VCaP (cell line): ENCODE measurements around the gene RABL6.

ENCODE experiments used
- H3K27ac ChIP-seq: fragments of 450-650 bp; 2 replicates; pipeline ENCODE4 v1.5.1; 2017
- TF ChIP-seq, protein P1 (sequence below): fragments of 450-650 bp; conservative IDR thresholded peaks from 2 replicates; pipeline ENCODE4 v1.5.1; 2017; ENCODE audit warnings: mild to moderate bottlenecking, moderate library complexity

RABL6 gene

DNA sequence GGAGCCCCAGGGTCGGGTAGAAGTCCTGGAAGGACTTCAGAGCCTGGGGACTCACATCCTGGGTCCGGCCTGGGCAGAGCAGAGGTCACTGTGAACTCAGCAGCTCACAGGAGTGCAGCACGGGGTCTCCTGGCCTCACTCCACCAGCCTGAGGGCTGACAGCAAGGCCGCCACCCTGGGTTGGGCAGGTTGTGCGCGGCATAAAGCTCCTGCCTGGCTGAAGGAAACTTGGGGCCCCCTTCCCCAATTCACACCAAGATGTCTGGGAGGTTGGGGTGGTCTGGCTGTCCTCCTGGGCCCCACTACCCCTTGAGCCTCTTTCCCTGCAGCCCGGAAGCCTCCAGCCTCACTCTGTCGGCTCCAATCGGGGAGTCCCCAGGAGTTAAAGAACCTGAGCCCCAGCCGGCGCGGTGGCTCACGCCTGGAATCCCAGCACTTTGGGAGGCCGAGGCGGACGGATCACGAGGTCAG lies 45.5 kb upstream of the RABL6 start:
- TF ChIP-seq, protein P1, sequence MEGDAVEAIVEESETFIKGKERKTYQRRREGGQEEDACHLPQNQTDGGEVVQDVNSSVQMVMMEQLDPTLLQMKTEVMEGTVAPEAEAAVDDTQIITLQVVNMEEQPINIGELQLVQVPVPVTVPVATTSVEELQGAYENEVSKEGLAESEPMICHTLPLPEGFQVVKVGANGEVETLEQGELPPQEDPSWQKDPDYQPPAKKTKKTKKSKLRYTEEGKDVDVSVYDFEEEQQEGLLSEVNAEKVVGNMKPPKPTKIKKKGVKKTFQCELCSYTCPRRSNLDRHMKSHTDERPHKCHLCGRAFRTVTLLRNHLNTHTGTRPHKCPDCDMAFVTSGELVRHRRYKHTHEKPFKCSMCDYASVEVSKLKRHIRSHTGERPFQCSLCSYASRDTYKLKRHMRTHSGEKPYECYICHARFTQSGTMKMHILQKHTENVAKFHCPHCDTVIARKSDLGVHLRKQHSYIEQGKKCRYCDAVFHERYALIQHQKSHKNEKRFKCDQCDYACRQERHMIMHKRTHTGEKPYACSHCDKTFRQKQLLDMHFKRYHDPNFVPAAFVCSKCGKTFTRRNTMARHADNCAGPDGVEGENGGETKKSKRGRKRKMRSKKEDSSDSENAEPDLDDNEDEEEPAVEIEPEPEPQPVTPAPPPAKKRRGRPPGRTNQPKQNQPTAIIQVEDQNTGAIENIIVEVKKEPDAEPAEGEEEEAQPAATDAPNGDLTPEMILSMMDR = no peak
- no peak overlapping the region for H3K27ac ChIP-seq

DNA sequence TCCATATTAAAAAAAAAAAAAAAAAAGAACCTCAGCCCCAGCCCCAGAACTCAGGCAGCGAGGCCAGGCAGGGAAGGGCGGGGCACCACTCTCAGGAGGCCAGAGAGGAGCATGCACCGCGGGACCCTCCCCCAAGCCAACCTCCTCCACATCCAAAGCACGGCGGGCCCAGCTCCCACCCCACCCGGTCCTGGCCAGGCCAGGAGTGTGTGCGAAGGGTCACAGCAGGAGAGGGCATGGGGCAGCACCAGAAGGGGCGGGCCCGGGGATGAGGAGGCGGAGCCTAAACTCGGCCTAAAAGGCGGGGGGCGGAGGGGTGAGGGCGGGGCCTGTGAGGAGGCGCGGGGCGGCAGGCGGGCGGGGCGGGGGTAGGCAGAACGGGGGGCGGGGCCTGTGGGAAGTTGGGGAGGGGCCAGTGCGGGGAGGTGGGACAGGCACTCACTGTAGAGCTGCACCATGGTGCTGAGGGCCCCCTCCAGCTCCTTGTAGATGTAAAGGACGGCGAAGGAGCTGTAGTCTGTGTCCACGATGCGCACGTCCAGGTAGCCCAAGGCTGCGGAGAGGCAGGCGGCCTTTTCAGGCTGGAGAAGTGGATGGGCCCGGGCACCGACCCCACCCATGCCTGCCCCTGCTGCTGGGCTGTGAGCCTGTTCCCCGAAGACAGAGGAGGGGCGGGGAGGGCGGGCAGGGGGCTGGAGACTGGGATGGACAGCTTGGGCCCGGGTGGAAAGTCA lies 44.7 kb upstream of the RABL6 start:
- H3K27ac ChIP-seq = no peak overlapping the region; the same call in 1 of the 2 replicates
- TF ChIP-seq, protein P1 = no peak

DNA sequence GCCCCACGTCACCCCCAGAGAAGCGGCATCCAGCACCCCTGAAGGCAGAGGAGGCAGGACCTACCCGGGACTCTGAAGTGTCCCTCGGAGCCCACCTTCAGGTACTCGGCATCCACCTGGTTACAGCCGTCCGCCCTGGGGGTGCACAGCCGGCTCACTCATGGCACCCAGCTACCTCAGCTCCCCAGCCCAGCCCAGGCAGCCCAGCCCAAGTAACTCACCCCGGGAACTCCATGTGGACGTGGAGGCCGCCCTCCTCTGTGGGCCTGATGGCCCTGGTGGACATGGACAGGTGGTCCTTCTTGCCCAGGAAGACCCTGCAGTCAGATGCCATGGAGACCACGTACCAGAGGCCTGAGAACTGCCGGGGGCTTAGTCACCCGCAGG lies 44.1 kb upstream of the RABL6 start:
- TF ChIP-seq, protein P1 = no peak
- no peak overlapping the region; the same call in 1 of the 2 replicates for H3K27ac ChIP-seq

DNA sequence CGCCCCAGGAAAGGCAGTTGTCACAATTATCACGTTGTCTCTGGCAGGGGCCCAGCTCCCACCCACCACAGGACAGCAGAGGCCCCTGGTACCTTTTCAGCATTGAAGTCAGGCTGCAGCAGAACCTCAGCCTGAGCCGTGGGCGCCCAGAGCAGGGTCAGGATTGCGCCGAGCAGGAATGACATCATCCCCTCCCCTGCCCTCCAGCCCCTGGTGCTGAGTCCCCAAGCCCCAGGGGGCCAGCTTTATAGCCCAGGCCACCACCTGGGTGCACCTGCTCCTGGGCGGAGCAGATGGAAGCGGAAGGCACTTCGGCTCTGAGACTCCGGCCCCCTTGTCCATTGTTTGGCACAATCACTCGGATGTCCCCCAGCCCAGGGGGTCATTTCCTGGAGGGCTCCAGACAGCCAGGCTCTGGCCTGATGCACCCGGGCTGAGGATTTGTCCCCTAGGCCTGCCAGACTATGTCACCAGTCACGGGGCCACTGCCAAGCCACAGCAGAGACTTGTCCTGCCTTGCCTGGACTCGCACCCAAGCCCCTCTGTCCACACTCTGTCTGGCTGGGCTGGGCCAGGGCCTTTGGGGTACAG lies 43.4 kb upstream of the RABL6 start, which contains the start of gene LCN15:
Gene LCN15, minus strand, starts transcription at position 218 of the 591 bp plus-strand sequence. Its CDS starts 30 bp downstream, at position 188.
- peak within 1 kb of the TSS; percentile 50; the same call in 1 of the 2 replicates for H3K27ac ChIP-seq

DNA sequence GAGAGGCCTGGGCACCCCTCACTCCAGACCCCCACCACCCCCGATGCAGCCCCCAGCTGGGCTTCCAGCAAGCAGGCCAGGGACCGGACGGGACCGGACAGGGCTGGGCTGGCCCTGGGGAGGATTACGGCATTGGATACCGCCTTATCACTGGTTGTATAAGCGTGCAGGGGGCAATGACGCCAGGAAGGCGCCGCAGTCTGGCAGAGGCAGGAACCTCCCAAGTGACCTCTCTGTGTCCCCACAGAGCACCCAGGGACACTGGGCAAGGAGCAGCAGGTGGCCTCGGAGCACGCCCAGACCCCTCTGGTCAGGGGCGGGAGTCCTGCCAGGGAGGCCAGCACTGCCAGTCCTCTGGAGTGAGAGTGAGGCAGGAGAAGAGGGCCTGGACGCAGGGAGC lies 42.7 kb upstream of the RABL6 start:
- H3K27ac ChIP-seq = 0 out of 2 replicates have a peak overlapping the region, but pooled peaks have one; percentile 50
- TF ChIP-seq, protein P1 = no peak

More for the DNA sequence above, 43.4 kb upstream of the RABL6 start, which contains the start of gene LCN15:
- TF ChIP-seq, protein P1 = no peak

DNA sequence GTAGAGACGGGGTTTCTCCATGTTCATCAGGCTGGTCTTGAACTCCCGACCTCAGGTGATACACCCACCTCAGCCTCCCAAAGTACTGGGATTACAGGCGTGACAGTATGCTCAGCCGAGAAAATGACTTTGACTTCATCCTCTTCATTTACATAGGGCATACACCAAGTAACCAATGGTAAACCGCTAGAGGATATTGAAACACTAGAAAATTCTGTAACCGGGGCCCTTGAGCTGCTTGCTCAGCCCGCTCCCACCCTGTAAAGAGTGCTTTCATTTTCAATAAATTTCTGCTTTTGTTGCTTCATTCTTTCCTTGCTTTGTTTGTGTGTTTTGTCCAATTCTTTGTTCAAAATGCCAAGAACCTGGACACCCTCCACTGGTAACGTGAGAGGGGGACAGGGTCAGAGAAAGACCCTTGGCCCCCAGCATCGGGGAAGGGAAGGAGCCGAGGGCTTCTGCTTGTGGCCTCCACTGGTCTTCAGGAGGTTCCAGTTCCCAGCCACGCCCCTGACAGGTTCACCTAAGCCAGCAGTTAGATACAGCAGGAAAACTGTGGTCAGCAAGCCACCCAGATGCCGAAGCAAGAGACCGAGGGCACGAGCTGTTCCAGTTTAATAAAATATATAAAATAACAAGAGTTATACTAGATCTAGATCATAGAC lies 41.9 kb upstream of the RABL6 start:
- H3K27ac ChIP-seq = peak overlapping the region; percentile 50

DNA sequence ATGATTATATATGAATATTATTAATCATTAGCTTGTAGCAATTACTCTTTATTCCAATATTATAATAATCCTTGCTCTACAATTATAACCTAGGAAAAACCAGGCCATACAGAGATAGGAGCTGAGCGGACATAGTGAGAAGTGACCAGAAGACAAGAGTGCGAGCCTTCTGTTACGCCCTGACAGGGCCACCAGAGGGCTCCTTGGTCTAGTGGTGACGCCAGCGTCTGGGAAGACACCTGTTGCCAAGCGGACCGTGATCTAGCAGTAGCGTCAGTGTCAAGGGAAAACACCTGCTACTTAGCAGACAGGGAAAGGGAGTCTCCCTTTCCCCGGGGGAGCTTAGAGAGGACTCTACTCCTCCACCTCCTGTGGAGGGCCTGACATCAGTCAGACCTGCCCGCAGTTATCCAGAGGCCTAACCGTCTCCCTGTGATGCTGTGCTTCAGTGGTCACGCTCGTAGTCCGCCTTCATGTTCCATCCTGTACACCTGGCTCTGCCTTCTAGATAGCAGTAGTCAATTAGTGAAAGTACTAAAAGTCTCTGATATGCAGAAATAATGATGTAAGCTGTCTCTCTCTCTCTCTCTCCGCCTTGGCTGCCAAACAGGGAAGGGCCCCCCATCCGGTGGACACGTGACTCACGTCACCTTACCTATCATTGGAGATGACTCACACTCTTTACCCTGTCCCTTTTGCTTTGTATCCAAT lies 41.2 kb upstream of the RABL6 start:
- H3K27ac ChIP-seq = peak overlapping the region; percentile 50

More for the DNA sequence above, 41.2 kb upstream of the RABL6 start:
- TF ChIP-seq, protein P1 = peak; percentile 61
